H9 (cell line): ENCODE measurements around the gene EOMES. TPM values are rescaled to one million over a fixed set of nuclear protein-coding genes. Genes with fewer than 3 reads are reported as not detected.

ENCODE experiments used
- DNase-seq: peaks from one replicate; pipeline ENCODE4 v3.0.0-alpha.2; 2017
- H2AFZ ChIP-seq: one replicate; pipeline ENCODE4 v1.6.1; 2013; ENCODE audit warnings: mild to moderate bottlenecking, low read length, control low read depth, moderate library complexity
- H2AK5ac ChIP-seq: 2 replicates; pipeline ENCODE4 v1.6.1; 2013; ENCODE audit warnings: low read length, control low read depth, mixed read lengths; ENCODE audit not compliant: insufficient read length
- H2BK120ac ChIP-seq: one replicate; pipeline ENCODE4 v1.6.1; 2013; ENCODE audit warnings: low read depth, mild to moderate bottlenecking, low read length, control low read depth, inconsistent platforms; ENCODE audit not compliant: poor library complexity, severe bottlenecking
- H2BK12ac ChIP-seq: 2 replicates; pipeline ENCODE4 v1.6.1; 2013; ENCODE audit warnings: low read length, control low read depth, mixed read lengths, low read depth; ENCODE audit not compliant: insufficient read length
- H2BK15ac ChIP-seq: 2 replicates; pipeline ENCODE4 v1.6.1; 2013; ENCODE audit warnings: low read depth, low read length, control low read depth
- H2BK20ac ChIP-seq: one replicate; pipeline ENCODE4 v1.6.1; 2013; ENCODE audit warnings: low read depth, mild to moderate bottlenecking, low read length, control low read depth, inconsistent platforms; ENCODE audit not compliant: poor library complexity, severe bottlenecking
- H2BK5ac ChIP-seq: 2 replicates; pipeline ENCODE4 v1.6.1; 2013; ENCODE audit warnings: low read length, control low read depth, mixed read lengths; ENCODE audit not compliant: insufficient read length
- H3K14ac ChIP-seq: 2 replicates; pipeline ENCODE4 v1.6.1; 2013; ENCODE audit warnings: low read length, control low read depth; ENCODE audit not compliant: insufficient read depth
- H3K18ac ChIP-seq: 2 replicates; pipeline ENCODE4 v1.6.1; 2013; ENCODE audit warnings: low read depth, mild to moderate bottlenecking, mixed read lengths, low read length, control low read depth; ENCODE audit not compliant: insufficient read length
- H3K23ac ChIP-seq: 2 replicates; pipeline ENCODE4 v1.6.1; 2013; ENCODE audit warnings: low read length, control low read depth, mixed read lengths, low read depth; ENCODE audit not compliant: insufficient read length
- H3K23me2 ChIP-seq: 2 replicates; pipeline ENCODE4 v1.6.1; 2013; ENCODE audit warnings: low read depth, mild to moderate bottlenecking, mixed read lengths, low read length, control low read depth; ENCODE audit not compliant: insufficient read length, poor library complexity, severe bottlenecking
- H3K27ac ChIP-seq: 2 replicates; pipeline ENCODE4 v1.5.1; 2013; ENCODE audit warnings: low read length, control low read depth, mixed read lengths, low read depth; ENCODE audit not compliant: insufficient read length
- H3K27me3 ChIP-seq: 2 replicates; pipeline ENCODE4 v1.6.1; 2013; ENCODE audit warnings: low read length, control low read depth, inconsistent platforms; ENCODE audit not compliant: insufficient read depth
- H3K4ac ChIP-seq: 2 replicates; pipeline ENCODE4 v1.6.1; 2013; ENCODE audit warnings: low read depth, mild to moderate bottlenecking, control low read depth, inconsistent platforms, low read length, moderate library complexity
- H3K4me1 ChIP-seq: 2 replicates; pipeline ENCODE4 v1.6.1; 2013; ENCODE audit warnings: low read length, control low read depth, inconsistent platforms; ENCODE audit not compliant: insufficient read depth
- H3K4me2 ChIP-seq: 2 replicates; pipeline ENCODE4 v1.6.1; 2013; ENCODE audit warnings: low read length, control low read depth, mixed read lengths; ENCODE audit not compliant: insufficient read length, insufficient read depth
- H3K56ac ChIP-seq: 2 replicates; pipeline ENCODE4 v1.6.1; 2013; ENCODE audit warnings: low read depth, mild to moderate bottlenecking, mixed read lengths, low read length, control low read depth; ENCODE audit not compliant: insufficient read length
- H3K79me1 ChIP-seq: 2 replicates; pipeline ENCODE4 v1.6.1; 2013; ENCODE audit warnings: low read depth, mild to moderate bottlenecking, moderate library complexity, low read length, control low read depth, inconsistent platforms; ENCODE audit not compliant: insufficient read depth, poor library complexity, severe bottlenecking
- H3K79me2 ChIP-seq: 2 replicates; pipeline ENCODE4 v1.6.1; 2013; ENCODE audit warnings: low read length, control low read depth, inconsistent platforms; ENCODE audit not compliant: insufficient read depth
- H3K9ac ChIP-seq: 2 replicates; pipeline ENCODE4 v1.6.1; 2013; ENCODE audit warnings: low read length, control low read depth, mixed read lengths; ENCODE audit not compliant: insufficient read length; ENCODE audit errors: extremely low read depth
- H3K9me3 ChIP-seq: one replicate; pipeline ENCODE4 v1.6.1; 2013; ENCODE audit warnings: low read depth, low read length, inconsistent platforms; ENCODE audit not compliant: control insufficient read depth
- H3T11ph ChIP-seq: one replicate; pipeline ENCODE4 v1.6.1; 2013; ENCODE audit warnings: mild to moderate bottlenecking, low read length, control low read depth, inconsistent platforms
- H4K20me1 ChIP-seq: one replicate; pipeline ENCODE4 v1.6.1; 2013; ENCODE audit not compliant: control insufficient read depth, insufficient read length, insufficient read depth
- H4K5ac ChIP-seq: 2 replicates; pipeline ENCODE4 v1.6.1; 2013; ENCODE audit warnings: low read depth, mild to moderate bottlenecking, mixed read lengths, low read length, control low read depth; ENCODE audit not compliant: insufficient read length
- H4K8ac ChIP-seq: replicated peaks from 2 replicates; pipeline ENCODE4 v1.6.1; 2013; ENCODE audit warnings: low read length, control low read depth, mixed read lengths, low read depth; ENCODE audit not compliant: insufficient read length
- H4K91ac ChIP-seq: 2 replicates; pipeline ENCODE4 v1.6.1; 2013; ENCODE audit warnings: low read depth, mild to moderate bottlenecking, moderate library complexity, mixed read lengths, low read length, control low read depth; ENCODE audit not compliant: insufficient read length
- H3K27ac Mint-ChIP-seq, 3 experiments: 2 replicates in 2 of 3; 3 replicates in 1 of 3; pipeline ENCODE4 v1.8.0; 2020 to 2021; ENCODE audit warnings: mixed read lengths in 3 of 3, mild to moderate bottlenecking in 1 of 3, moderate library complexity in 1 of 3
- H3K27me3 Mint-ChIP-seq: 2 replicates; pipeline ENCODE4 v1.8.0; 2021; ENCODE audit warnings: low read depth, mild to moderate bottlenecking, moderate library complexity, mixed read lengths
- H3K36me3 Mint-ChIP-seq, 3 experiments: 2 replicates in 2 of 3; 3 replicates in 1 of 3; pipeline ENCODE4 v1.8.0; 2020 to 2021; ENCODE audit warnings: low read depth in 3 of 3, mixed read lengths in 3 of 3; ENCODE audit not compliant: insufficient read depth in 1 of 3
- H3K4me1 Mint-ChIP-seq, 2 experiments: 2 replicates each; pipeline ENCODE4 v1.8.0; 2020; ENCODE audit warnings: mixed read lengths in 2 of 2
- H3K4me3 Mint-ChIP-seq, 2 experiments: 2 replicates in 1 of 2; 3 replicates in 1 of 2; pipeline ENCODE4 v1.8.0; 2020 to 2021; ENCODE audit warnings: mild to moderate bottlenecking in 2 of 2, mixed read lengths in 2 of 2, moderate library complexity in 1 of 2
- H3K9me3 Mint-ChIP-seq, 2 experiments: 2 replicates in 1 of 2; 3 replicates in 1 of 2; pipeline ENCODE4 v1.8.0; 2020; ENCODE audit warnings: mild to moderate bottlenecking in 2 of 2, mixed read lengths in 2 of 2, moderate library complexity in 1 of 2
- CTCF ChIP-seq: fragments of 200-600 bp; sonication (generic); conservative IDR thresholded peaks from 3 replicates; pipeline ENCODE4 v1.8.0; 2021; ENCODE audit warnings: antibody characterized with exemption, mild to moderate bottlenecking
- whole genome bisulfite sequencing: extraction: QIAGEN DNeasy Blood & Tissue Kit; methylation state at CpG from one replicate; pipeline ENCODE4 v1.1.7; 2013; ENCODE audit warnings: missing lambda C conversion rate, low lambda C conversion rate, mixed read lengths; ENCODE audit not compliant: insufficient read length; ENCODE audit errors: extremely low coverage; 5-methylcytosine and 5-hydroxymethylcytosine counted together
- total RNA-seq: library from RNA; stranded (reverse); gene quantifications from 2 replicates; pipeline ENCODE4 v1.2.1, GENCODE V29; 2021

The EOMES gene
- total RNA-seq, 1 experiment from 2014 or later: 1.7 TPM

DNA sequence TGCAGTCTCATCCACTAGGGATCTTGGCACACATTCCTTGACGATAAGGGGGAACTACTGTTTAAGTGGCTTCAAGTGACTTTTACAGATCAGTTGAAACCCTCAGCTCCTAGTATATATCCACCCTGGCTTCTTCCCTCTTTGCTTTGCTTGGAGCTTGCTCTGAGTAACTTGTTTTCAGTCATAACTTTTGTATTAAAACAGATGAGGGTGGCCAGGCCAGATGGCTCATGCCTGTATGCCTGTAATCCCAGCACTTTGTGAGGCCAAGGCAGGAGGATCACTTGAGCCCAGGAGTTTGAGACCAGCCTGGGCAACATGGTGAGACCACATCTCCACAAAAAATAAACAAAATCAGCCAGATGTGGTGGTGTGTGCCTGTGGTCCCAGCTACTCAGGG is 42.4 kb downstream of the EOMES start:
- no peaks in the 10 kb centered on the region for H3K27me3 ChIP-seq
- H3K23me2 ChIP-seq: peaks cover 3% of the 10 kb centered on the region
- H2AFZ ChIP-seq: no peak overlapping the region
- peaks cover 13 to 18% of the 10 kb centered on the region in 2 experiments for H3K4me1 Mint-ChIP-seq
- H3K79me1 ChIP-seq: no peaks in the 10 kb centered on the region
- no peak overlapping the region for H3K14ac ChIP-seq
- H3T11ph ChIP-seq: no peak overlapping the region
- H2BK20ac ChIP-seq: no peak overlapping the region
- no peaks in the 10 kb centered on the region for H3K79me2 ChIP-seq
- no peak overlapping the region for H4K91ac ChIP-seq
- H3K27ac Mint-ChIP-seq: peak overlapping the region in 1 of 3 experiments; percentile 95; a peak in 1 of 7 replicates
- H3K4me1 ChIP-seq: no peaks in the 10 kb centered on the region; the same call in 1 of the 2 replicates
- TF ChIP-seq CTCF: no peak
- no peak overlapping the region for H3K4me2 ChIP-seq
- H3K9me3 ChIP-seq: no peaks in the 10 kb centered on the region
- H3K9ac ChIP-seq: no peak overlapping the region
- no peak overlapping the region for H4K5ac ChIP-seq
- H3K27me3 Mint-ChIP-seq: no peaks in the 10 kb centered on the region
- no peak overlapping the region for H4K8ac ChIP-seq
- H2BK15ac ChIP-seq: no peak overlapping the region
- no peak overlapping the region for H2BK120ac ChIP-seq
- H2BK5ac ChIP-seq: no peak overlapping the region
- no peak overlapping the region for H3K4ac ChIP-seq
- no peak overlapping the region for H2AK5ac ChIP-seq
- H3K56ac ChIP-seq: no peak overlapping the region
- no peak overlapping the region for H3K4me3 Mint-ChIP-seq
- H4K20me1 ChIP-seq: no peaks in the 10 kb centered on the region
- no peaks in the 10 kb centered on the region for H3K9me3 Mint-ChIP-seq
- no CpG with 5 or more reads among the region's 1 CpG for WGBS
- no peak overlapping the region for H2BK12ac ChIP-seq
- no peak overlapping the region for H3K18ac ChIP-seq
- H3K27ac ChIP-seq: no peak overlapping the region
- H3K36me3 Mint-ChIP-seq: no peaks in the 10 kb centered on the region; a peak in 1 of 7 replicates
- H3K23ac ChIP-seq: no peak overlapping the region
- no peak for DNase-seq
